Activated T-cell treated with anti-CD3 and anti-CD28 coated beads for 1 hour (primary cell): ENCODE measurements around the gene MYL3.
"Not testable (repeated sequence)": the region's sequence is repeated elsewhere in the genome, so short reads cannot be mapped to it uniquely, and the experiment has no call there.

Experiments
- DNase-seq: peaks from one replicate; pipeline ENCODE4 v3.0.0-alpha.2; 2020; ENCODE audit warnings: low read depth

Gene MYL3

DNA sequence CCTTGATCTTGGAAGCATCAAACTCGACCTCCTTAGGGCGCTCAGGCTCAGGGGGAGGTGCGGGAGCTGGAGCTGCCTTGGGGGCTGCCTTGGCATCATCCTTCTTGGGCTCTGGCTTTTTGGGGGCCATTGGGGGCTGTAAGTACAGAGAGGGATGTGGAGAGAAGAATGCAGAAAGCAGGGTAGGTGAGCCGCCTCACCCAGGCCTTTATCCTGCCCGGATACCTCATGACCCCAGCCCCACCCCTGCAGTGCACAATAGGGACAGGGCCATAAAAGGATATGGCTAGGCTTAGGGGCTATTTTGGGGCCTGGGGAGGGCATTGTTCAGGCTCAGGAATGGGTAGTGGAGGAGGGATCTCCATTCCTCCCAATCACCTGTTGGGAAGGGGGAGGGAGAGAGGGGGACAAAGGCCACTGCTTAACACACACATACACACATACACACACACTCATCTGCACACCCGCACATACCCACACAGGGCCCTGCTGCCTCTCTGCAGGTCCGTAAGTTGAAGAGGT is at the start of gene MYL3:
Gene MYL3, minus strand, starts transcription at position 184 of the 522 bp plus-strand sequence. Its CDS starts 54 bp downstream, at position 130.
- DNase-seq, result no peak

DNA sequence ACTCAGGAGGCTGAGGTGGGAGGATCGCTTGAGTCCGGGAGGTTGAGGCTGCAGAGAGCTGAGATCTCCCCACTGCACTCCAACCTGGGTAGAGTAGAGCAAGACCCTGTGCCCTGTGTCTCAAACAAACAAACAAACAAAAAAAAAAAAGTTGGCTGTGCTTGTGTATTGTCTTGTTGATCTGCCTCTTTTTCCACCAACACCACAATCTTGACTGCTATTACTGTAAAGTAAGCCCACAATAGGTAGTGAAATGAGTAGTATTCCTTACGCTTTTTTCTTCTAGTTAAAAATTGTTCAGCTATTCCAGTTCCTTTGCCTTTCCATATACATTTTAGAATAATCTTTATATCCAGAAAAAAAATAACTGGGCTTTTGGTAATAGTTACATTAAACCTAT is 49.7 kb upstream of the MYL3 start:
- DNase-seq, result no peak

DNA sequence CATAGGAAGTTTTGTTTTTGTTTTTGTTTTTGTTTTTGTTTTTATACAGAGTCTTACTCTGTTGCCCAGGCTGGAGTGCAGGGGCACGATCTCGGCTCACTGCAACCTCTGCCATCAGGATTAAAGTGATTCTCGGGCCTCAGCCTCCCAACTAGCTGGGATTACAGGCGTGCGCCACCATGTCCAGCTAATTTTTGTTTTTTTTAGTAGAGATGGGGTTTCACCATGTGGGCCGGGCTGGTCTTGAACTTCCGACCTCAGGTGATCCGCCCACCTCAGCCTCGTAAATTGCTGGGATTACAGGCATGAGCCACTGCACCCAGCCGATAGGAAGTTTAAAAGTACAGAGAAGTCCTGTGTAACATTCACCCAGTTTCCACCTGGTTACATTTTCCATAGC is 47.7 kb upstream of the MYL3 start:
- not testable (repeated sequence) for DNase-seq

DNA sequence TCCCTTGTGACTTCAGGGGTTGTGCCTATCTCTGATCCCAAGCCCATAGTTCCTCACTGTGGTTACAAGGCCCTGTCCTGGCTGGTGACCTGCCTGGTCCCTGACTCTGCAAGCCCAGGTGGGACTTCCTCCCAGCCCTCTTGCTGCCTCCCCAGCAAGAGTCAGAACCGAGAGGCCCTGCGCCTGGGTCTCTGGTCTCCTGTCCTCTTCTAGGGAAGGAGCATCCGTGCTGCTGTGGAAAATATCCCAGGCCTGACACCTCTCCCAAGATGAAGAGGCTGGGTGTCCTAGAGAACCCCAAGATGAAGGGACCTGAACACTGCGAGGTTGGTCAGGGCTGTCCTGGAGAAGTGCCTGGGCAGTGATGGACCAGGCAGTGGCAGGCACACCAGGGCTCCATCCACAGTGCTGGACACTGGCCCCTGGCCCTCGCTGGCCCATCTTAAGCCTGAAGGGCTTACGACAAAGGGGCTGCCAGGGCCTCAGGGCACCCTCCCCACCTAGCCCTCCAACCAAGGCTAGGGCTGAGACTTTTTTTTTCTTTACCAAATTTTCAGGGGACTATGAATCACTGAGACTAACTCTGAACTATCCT is 47.0 kb upstream of the MYL3 start:
- DNase-seq, result no peak

DNA sequence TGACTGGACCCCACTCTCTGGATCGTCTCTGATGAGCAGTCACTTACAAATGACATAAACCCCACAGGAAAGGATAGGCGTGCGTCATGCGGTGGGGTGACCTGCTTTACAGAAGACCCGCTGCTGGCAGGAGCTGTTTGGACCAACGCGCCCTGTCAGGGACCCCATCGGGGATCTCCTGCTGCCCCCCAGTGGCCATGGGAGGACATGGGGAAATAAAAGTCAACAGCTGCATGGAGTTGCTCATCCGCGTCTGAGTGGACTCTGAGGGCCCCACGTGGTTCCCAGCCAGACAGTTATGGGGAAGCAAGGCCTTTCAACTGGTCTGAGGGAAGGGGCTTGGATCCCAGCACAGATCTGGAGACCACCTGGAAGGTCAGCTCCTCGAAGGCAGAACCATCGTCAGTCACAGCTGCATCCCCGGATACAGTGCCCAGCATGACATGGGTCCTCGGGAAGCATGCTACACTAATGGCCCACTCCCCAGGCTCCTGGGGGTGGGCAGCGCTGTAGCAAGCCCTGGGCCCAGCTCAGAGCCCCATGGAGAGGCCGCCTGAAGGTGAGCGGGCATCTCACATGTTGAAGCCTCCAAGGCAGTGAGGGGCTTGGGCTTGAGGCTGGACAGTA is 46.4 kb upstream of the MYL3 start:
- peak; percentile 72 for DNase-seq

DNA sequence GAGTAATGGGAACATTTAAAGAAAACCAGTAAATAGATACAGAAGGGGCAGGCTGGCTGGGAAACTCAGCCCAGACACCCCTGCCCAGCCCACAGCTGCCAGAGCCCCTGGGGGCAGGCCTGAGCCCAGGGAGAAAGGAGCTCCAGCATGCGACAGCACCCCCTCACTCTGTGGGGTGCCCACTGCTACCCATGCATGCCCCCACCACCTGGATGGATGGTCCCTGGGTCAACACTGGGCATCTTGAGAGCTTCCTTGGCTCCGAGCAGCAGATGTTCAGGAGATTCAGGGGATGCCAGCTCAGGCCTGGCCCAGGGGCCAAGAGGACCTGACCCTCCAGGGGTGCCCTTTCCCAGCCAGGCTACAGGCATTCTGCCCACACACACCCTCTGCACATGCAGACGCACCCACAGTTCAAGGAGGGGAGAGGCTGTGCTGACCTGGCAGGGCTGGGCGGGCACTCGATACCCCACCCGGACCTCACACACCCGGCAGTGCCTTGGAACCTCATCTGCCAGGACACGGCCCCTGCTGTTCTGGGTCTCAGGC is 45.8 kb upstream of the MYL3 start:
- DNase-seq, result no peak

DNA sequence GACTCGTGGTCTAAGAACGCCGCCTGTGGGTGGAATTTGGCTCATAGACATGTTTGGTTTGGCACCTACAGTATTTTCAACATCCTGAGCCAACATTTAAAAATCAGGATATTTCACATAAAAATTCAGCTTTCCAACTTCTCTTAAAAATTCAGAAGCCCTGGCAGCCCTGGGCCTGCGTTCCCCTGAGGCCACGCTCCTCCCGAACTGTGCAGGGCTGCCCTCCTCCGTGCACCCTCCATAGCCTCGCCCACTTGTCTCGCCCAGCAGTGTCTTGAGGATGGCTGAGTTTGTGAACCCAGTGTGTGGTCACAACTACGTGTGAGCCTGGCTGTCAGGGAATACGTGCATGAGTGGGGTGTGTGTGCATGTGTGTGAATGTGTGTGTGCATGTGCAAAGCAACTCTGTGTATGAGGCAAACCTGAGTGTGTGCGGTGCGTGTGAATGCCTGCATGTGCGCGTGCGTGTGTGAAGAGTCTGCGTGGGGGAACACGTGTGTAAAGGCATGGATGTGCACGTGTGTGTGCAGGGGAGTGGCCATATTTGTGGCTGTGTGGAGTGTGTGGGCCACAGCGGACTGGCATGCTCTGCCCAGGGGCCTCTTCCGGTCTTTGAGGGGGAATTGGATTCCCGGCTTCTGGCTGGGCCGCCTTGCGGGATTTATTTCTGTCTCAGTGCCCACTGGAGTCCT is 45.2 kb upstream of the MYL3 start:
- DNase-seq, result no peak

DNA sequence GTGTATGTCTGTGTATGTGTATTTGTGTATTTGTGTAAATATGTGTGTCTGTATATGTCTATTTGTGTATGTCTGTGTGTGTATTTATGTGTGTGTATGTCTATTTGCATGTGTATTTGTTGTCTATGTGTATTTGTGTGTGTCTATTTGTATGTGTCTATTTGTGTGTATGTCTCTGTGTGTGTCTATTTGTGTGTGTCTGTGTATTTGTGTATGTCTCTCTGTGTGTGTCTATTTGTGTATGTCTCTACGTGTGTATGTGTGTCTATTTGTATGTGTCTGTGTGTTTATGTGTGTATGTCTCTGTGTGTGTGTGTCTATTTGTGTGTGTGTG is 44.7 kb upstream of the MYL3 start:
- no peak for DNase-seq

DNA sequence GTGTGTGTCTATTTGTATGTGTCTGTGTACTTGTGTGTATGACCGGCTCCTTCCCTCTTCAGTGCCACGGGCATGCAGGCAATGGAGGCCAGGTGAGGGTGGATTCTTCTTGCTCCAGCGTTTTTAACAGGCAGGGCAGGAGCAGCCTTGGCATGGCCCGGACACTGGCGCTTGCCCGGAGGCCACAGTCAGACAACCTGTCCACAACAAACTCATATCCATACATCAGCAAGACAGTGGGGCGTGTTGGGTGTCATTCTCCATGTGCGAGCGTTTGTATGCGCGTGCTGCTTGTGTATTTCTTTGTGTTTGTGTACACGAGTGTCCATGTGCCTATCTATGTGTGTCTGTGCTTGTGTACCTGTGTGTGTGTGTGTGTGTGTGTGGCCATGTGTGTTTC is 44.0 kb upstream of the MYL3 start:
- DNase-seq, result no peak

DNA sequence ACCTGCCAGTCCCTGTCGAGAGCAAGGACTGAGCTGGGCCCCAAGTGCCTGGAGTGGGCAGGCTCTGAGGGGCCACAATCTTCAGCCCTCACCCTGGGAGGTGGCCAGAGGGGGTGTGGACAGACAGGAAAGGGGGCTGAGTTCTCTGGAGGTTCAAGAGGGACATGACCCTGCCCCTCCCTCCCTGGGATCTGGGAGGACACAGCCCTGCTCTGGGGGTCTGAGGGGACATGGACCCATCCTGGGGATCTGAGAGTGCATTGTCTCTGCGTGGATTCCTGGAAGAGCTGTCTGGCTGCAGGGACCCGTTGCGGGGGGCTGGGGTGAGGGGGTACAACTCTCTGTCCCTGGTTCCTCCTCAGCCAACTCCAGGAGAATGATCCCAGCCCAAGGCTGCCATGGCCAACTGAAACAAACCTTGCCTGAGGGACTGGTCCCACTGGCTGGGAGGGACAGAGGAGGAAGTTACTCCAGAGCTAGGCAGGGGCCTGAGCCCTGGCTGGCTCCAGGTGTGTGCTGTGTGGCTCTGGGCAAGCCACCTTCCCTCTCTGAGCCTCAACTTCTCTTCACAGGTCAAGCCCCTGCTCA is 43.3 kb upstream of the MYL3 start:
- DNase-seq, result no peak

DNA sequence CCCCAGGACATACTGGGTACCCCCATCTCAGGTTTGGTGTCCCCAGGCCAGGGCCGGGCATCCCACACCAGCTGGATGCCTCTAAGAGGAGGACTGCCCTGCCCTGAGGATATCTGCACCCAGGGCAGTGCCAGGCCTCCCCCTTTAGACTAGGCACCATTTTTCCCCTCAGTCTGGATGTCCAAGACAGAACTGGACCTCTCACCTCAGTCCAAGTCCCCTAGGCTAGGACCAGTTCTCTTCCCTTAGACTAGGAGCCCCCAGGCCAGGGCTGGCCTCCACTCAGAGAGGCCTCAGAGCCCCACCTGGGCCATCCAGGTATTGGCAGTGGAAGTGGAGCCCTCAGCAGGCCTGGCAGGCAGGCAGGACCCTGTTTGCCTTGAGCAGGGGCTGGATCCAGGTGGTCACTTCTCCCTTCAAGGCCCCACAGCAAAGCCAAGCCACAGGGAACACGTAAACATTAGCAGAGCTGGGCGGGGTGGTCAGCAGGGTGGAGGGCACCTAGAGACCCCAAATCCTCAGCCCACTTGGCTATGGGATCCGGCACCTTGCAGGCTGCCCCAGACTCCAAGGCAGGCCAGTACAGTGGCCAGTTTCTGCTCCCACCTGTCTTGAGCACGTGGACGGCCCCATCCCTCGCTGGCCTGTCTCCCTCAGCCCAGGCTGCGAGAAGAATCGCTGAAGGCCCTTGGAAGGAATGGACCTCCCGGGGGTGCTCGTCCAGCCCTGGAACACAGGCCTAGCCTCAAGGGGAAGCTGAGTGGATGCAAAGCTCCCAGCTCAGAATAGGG is 42.6 kb upstream of the MYL3 start:
- no peak for DNase-seq

DNA sequence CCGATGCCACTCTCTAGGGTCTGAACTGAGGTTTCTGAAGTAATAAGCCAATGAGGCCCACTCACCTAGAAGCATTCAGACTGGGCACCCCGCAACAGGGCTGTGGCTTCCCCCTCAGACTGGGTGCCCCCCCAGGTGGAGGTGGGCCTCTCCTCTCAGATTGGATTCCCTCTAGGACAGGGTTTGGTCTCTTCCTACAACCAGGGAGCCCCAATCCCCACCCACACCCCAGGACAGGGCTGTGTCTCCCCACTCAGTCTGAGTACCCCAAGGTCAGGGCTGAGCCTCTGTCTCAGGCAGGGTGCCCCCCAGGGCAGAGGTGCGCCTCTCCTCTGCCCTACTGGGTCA is 41.9 kb upstream of the MYL3 start:
- DNase-seq, result no peak

DNA sequence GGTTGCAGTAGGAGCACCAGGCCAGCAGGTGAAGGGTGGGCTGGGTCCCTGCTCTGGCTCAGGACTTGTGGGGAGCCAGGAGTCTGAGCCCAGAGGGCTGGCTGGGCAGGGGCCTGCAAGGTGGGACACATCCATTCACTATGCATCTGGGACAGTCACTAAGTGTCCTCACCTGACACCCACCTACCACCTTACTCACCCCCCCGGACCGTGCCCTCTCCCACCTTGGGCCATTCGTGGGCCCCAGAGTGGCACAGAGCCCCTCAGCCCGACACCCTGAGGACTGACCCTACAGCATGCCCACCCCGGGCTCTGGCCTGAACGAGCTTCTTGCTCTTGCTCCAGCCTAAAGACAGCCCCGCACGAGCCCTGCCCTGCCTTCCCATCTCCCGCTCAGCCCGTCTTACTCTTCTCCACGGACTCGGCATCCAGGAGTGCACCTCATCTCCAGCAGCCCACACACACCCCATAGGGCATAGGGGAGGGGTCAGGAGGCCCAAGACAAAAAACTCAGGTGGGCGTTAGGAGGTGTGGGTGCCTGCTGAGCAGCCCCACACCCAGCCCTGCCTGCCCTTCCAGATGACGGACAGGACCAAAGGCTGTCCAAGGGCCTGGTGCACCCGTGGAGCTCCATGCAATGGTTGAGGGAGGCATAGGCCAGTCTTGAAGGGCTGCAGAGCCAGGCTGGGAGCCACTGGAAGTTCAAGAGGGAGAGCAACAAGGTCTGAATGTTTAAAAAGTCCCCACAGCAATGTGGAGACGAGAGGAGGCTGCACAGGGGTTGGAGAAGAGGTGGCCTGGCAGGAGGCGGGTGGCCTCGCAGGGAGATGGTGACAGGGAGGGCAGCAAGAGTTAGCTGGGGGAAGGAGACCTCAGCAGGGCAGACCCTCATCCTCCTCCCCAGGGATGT is 41.3 kb upstream of the MYL3 start:
- DNase-seq, result no peak

DNA sequence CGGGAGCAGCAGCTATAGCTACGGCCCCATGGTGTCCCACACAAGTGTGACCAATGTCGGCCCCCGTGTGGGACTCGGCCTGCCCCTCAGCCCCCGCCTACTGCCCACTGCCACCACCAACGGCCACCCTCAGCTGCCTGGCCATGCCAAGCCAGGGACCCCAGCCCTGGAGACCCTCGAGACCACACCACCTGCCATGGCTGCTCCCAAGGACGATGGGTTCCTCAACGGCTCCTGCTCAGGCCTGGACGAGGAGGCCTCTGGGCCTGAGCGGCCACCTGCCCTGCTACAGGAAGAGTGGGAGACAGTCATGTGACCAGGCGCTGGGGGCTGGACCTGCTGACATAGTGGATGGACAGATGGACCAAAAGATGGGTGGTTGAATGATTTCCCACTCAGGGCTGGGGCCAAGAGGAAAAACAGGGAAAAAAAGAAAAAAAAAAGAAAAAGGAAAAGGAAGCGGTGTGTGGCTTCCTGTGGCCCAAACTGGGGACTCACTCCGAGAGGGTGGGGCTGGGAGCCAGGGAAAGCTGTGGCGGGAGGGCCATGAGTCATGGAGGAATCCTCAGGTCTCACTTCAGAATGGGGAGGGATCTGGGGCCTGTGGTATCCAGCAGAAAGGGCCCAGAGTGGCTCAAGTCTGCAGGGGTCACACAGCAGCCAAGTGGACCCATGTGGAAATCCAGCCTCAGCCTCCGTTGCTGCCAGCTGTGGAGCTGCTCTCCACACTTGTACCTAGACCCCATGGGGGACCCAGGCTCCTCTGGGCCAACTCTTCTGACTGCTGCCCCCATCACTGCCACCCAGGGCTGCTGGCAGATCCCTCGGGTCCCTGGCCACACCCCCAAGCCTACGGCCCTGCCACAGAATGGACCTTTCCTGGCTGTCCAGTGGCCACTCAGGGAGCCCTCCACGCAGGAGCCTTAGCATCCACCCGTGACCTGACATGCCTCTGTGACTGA is 40.4 kb upstream of the MYL3 start:
- no peak for DNase-seq

DNA sequence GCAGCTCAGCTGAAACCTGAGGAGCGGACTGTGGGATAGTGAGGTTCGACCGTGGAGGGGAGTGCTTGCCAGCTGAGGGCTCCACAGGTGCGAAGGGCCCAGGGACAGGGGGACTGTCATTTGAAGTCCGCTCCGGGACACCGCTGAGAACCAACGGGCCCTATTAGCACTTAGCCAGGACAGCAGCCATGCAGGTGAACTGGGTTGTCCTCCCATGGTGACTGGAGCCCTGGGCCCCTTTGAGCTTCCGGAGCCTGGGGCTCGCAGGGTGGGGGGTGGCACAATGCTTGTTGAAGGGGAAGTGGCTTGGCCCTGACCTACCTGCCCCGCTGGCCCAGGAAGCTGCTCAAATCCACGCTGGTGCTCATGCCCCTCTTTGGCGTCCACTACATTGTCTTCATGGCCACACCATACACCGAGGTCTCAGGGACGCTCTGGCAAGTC is 39.0 kb upstream of the MYL3 start:
- no peak for DNase-seq

DNA sequence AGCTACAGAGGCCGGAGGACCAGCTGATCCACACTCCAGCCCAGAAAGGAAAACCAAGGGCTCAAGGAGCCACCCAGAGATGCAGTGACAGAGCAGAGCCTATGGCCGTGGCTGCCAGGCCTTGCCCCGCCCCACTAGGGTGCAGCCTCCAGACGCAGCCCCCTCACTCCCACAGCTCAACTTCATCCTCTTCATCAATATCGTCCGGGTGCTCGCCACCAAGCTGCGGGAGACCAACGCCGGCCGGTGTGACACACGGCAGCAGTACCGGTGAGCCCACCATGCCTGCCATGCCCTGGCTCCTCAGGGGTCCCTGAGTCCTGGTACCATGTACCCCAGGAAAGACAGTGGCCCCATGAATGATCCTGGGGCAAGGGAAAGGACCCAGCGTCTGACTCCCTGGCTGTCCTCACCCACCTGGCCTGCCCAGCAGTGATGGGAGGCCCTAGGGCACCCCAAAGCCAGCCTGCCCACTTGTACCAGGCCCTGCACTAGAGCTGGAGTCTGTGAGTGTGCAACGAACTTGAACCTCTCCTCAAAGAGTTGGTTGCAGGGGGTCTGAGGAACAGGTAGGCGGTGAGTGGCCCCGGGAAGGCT is 38.4 kb upstream of the MYL3 start:
- DNase-seq, result no peak

DNA sequence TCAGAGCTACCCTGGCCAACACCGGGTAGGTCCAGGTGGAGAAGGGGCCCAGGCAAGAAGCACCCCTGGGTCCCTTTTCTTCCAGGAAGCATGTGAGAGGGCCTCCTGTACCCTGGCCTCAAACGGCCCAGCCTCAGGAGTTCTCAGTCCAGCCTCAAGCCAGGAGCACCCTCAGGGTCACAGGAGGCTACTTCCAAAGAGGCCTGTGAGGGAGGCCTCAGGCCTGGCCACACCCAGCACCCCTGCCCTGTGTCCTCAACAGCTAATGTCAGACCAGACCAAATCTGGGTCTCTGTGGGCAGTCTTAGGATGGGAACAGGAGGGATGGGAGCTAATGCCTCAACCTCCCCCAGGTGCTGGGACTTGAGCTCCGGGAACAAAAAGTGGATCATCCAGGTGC is 37.8 kb upstream of the MYL3 start:
- no peak for DNase-seq

DNA sequence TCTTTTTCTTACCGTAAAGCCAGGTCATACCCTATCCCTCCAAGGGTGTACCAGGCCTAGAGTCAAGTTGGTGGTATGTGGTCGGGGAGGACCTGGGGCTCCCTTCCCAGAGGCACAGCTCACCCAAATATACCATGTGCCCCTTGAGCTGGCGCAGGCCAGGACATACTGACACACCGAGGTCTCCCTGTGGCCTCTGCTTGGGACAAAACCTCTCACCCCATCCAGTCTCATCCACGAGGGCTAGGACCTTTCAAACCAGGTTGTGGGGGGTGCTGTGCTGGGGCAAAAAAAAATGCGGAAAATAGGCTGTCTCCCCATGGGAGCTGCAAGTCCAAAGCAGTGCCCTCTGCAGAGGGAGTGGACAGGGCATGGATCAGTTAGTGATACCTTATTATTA is 37.1 kb upstream of the MYL3 start:
- no peak for DNase-seq

DNA sequence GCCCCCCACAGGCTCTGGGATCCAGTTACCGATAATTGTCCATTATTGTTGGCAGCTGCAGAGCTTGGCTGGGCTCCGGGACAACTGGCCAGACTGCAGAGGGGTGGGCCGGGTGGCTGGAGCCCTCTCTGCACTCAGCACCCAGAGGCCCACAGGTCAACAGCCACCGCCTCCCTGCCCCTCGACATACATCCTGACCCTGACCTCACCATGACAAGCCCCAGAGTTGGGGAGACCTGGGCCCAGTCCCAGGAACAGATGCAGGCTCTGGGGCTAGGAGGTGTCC is 36.7 kb upstream of the MYL3 start:
- DNase-seq, result no peak
